ENCODE measurements around the gene PPP1R3D.

DNA sequence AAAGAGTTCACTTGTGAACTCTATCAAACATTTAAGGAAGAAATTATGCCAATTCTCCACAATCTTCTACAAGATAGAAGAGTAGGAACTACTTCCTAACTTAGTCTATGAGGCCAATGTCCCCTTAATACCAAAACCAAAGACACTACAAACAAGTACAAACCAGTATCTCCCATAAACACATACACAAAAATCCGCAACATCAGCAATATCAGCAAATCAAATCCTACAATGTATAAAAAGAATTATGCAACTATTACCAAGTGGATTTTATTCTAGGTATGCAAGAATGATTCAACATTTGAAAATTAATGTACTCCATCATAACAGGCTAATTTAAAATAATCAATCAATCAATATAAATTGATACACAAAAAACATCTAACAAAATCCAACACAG is 52.1 kb downstream of the PPP1R3D start:
- TF ChIP-seq CTCF (IDR thresholded peaks at IDR 0.05) (no peak), POLR2A (IDR thresholded peaks at IDR 0.05) (no peak)

Data from esophagus squamous epithelium (tissue), 4 donors.